COR-L47 (cell line): Measurements from ENCODE around the gene RNF13.
"Not testable (repeated sequence)": the region's sequence is repeated elsewhere in the genome, so short reads cannot be mapped to it uniquely, and the experiment has no call there.

Source experiments
- DNase-seq: peaks from one replicate; lab custom pipeline; 2025; lab: John Stamatoyannopoulos, UW

RNF13 gene

GRCh38 chr3:149801195-149801594, 11.8 kb upstream of the RNF13 start:
- DNase-seq: no peak

- no peak for DNase-seq
Observed at GRCh38 chr3:149801639-149802038, 11.4 kb upstream of the RNF13 start.

- DNase-seq: no peak
Observed at GRCh38 chr3:149806171-149806778, 6.7 kb upstream of the RNF13 start.

DNA sequence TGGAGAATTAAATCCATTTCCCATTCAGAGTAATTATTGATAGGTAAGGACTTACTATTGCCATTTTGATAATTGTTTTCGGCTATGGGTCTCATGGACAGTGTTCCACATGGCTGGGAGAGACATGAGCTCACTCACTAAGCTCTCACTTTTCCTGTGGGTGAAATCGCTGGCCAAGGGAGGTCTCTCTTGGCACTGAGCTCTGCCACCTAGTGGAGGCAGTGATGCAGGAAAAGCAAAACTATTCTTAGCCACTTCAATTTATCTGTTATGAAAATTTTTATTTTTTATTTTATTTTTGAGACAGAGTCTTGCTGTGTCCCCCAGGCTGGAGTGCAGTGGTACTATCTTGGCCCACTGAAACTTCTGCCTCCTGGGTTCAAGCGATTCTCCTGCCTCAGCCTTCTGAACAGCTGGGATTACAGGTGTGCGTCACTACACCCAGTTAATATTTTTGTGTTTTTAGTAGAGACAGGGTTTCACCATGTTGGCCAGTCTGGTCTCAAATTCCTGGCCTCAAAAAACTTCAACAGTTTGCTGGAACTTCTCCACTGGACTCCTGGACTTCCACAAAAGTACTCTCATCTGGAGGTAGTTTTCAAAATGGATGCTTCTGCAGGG, 4.7 kb upstream of the RNF13 start:
- DNase-seq: peak; percentile 64

- DNase-seq: no peak
Observed at GRCh38 chr3:149809699-149810098, 3.3 kb upstream of the RNF13 start.

DNA sequence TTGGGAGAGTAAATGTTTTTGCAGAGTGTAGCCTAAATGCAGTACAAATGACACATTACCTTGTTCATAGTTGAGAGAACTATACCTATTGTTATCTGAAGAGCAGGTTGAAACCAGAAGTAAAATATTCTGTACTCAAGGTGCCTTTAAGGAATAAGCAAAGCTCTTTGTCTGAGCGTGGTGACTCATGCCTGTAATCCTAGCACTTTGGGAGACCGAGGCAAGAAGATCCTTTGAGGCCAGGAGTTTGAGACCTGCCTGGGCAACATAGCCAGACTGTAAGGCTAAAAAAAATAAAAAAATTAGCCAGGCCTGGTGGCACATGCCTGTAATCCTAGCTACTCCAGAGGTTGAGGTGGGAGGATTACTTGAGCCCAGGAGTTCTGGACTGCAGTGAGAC, 2.2 kb upstream of the RNF13 start:
- no peak for DNase-seq

- DNase-seq: no peak
Observed at GRCh38 chr3:149812165-149812605, 830 bp upstream of the RNF13 start.

DNA sequence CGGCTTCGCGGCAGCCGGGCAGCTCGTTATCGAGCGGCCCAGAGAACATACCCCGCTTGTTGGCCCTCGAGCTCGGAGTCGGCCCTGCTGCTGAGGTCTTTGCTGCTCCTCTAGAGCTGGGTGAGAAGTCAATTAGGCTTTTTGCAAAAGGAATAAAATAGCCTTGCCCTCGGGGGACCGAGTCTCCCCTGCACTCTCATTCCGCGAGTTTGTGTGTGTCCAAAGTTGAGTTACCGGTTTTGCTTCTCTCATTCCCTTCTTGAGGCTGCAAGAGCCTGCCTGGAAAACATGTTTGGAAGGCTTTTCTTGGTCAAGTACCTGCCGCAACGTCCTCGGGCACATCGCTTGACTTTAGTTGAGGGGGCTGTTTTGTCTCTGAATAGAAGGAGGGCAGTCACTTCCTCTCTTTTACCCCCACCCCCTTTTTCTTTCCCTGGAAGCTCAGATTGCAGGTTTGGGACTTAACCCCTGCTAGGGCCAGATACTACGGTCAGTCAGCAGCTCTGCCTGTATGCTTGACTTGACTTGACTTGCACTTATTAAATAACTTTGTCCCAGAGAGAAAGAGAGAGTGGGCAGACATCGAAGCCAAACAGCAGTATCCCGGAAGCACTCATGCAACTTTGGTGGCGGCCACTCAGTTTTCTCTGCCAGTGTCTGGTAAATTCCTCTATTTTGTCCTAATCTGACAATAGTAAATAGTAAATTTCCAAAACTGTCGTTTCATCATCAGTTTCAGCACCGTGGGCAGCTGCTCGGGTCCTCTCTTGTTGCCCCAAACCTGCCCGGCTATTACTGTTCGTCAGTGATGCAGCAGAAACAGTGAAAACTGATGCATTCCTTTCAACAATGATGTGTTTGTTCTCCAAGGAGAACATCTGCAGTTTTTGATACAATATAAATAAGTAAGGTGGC, 609 bp downstream of the RNF13 start:
- DNase-seq: no peak

DNA sequence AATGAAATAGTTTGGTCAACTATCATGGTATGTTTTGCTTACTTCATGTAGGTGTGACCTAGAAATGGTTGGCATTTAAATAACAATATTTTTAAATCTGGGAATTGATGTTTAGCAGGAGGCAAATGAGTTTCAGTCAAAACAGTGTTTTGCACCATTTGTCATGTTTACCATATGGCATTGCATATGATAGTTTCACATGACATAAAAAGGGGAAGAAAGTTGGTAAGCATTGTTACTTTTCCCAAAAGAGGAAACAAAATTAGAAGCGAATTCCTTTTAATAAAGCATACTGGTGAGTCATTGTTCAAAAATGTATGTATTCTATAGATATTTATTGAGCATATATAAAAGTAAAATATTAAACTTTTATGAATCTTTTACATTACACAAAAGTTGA, 2.3 kb downstream of the RNF13 start:
- DNase-seq: no peak

GRCh38 chr3:149815728-149816127, 2.7 kb downstream of the RNF13 start:
- DNase-seq: no peak

DNA sequence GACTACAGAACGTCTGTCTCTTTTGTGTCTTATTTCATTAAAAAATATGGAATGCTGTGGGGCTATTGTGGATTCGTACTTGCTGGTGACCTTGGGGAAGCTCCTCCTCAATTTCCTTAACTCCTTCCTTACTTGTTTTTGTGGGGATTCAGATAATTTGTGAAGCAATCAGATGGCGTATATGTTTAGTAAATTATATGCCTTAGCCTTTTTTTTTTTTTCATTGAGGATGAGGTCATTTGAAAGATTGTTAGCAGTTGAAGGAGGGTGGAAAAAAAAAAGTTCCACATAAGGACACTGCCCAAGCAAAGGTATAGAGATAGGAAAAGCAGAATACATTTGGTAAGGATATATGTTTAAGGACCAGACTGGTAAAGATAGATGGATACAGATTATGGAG, 3.3 kb downstream of the RNF13 start:
- DNase-seq: no peak

DNA sequence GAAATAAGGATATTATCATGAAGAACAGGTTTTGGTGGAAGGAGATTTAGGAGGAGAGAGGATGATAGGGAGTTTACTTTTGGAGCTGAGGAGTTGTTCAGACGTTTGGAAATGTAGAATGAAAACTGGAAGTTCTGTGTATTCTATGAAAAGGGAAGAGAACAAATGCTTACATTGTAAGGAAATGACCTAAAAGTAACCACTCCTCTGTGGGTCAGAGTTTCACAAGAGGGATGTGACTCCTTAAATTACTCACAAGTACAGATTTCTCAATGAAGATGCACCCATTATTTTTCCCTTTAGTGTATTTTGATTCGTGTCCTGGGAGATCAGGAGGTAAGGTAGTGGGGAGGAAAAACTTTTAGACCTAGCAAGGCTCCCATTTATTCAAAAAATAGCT, 4.0 kb downstream of the RNF13 start:
- DNase-seq: no peak

GRCh38 chr3:149819432-149819831, 6.4 kb downstream of the RNF13 start:
- no peak for DNase-seq

DNA sequence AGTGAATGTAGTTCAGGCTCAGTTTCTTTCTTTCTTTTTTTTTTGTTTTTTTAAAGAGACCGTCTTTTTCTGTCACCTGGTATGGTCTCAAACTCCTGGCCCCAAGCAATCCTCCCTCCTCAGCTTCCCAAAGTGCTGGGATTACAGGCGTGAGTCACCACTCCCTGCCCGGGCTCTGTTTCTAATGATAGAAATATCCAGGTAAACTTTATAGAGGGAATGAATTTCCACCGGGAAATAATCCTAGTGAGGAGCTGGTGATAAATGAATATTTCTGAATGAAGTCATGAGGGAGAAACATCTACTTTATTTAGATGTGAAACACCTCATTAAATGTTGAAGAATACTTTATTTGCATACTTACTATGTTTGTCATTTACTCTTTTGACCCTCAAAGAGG, 7.2 kb downstream of the RNF13 start:
- no peak for DNase-seq

DNA sequence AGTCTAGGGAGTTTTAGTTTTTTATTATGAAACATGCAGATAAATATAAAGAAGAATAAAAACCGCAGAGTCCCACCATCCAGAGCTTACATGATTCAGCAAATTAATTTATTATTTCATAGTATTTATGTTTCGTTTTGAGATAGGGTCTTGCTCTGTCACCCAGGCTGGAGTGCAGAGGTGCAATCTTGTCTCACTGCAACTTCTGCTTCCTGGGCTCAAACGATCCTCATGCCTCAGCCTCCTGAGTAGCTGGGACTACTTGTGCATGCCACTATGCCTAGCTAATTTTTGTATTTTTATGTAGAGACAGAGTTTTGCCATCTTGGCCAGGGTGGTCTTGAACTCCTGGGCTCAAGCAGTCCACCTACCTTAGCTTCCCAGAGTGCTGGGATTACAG, 13.6 kb downstream of the RNF13 start:
- no peak for DNase-seq

DNA sequence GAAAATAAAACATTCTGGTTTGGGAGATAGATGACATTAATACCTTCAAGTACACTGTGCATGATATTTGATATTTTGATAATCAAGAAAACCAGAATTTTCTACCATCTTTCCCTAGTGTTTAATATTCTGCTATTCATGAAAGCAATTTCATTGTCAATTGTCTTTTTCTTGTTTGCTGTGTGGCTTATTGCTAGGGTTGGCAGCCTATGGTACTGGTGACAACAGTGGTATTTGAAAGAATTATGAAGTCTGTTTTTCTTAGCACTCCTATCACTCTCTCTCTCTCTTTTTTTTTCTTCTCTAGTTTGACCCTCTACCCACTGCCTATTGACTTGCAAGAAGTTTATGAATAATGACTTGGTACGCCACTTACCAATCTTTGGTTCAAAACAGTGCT, 15.4 kb downstream of the RNF13 start:
- no peak for DNase-seq

- DNase-seq: not testable (repeated sequence)
Observed at GRCh38 chr3:149829631-149830030, 16.6 kb downstream of the RNF13 start.

DNA sequence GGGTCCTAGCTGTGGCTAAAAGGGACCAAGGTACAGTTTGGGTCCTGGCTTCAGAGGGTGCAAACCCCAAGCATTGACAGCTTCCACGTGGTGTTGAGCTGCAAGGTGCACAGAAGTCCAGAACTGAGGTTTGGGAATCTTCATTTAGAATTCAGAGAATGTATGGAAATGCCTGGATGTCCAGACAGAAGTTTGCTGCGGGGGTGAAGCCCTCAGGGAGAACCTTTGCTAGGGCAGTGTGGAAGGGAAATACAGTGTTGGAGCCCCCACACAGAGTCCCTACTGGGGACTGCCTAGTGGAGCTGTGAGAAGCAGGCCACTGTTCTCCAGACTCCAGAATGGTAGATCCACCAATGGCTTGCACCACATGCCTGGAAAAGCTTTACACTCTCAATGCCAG, 17.9 kb downstream of the RNF13 start:
- no peak for DNase-seq

DNA sequence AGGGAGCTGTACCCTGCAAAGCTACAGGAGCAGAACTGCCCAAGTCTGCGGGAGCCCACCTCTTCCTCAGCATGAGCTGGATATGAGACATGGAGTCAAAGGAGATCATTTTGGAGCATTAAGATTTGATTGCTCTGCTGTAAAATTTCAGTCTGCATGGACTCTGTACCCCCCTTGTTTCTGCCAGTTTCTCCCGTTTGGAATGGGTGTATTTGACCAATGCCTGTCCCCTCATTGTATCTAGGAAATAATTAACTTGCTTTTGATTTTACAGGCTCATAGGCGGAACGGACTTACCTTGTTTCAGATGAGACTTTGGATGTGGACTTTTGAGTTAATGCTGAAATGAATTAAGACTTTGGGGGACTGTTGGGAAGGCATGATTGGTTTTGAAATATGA, 18.3 kb downstream of the RNF13 start:
- no peak for DNase-seq

DNA sequence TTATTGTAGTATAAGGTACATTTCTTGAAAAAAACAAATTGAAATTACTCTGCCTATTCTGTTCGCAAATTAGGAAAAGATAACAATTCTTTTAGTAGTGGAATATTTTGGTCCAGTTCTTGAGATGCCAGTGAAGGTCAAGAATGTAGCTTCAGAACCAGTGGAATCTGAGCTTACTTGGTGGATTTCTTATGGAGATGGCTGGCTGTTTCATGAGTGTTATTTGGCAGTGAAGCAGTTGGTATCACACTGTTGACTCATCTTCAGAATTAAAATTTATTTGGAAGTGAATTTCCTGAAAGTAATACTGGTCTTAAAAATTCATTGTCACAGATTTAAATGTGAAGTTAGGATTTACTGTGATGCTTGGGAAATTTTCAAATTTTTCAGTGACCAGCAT, 19.1 kb downstream of the RNF13 start:
- no peak for DNase-seq

- DNase-seq: no peak
Observed at GRCh38 chr3:149833241-149833640, 20.2 kb downstream of the RNF13 start.

DNA sequence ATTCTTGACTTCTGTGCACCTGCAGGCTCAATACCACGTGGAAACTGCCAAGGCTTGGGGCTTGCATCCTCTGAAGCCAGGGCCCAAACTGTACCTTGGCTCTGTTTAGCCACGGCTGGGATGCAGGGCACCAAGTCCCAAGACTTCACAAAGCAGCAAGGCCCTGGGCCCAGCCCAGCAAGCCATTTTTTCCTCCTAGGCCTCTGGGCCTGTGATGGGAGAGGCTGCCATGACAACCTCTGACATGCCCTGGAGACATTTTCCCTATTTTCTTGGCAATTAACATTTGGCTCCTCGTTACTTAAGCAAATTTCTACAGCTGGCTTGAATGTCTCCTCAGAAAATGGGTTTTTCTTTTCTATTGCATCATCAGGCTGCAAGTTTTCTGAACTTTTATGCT, 25.5 kb downstream of the RNF13 start:
- not testable (repeated sequence) for DNase-seq

- DNase-seq: not testable (repeated sequence)
Observed at GRCh38 chr3:149839469-149839868, 26.5 kb downstream of the RNF13 start.
